Activated CD8-positive, alpha-beta T cell treated with anti-CD3 and anti-CD28 coated beads, Interleukin-2, amount 10 ng/mL, durations not matched to agents 7 days and 5 days (primary cell): ENCODE data around the gene ANKRD13C. TPM values are rescaled to one million over a fixed set of nuclear protein-coding genes. Genes with fewer than 3 reads are reported as not detected.
A peak's percentile ranks its signal among the peaks of the same experiment; 100 is the strongest.

Experiments used
- ATAC-seq: fragments of 150-1000 bp; cut with Tn5 transposase; one replicate; pipeline ENCODE4 v1.10.0; 2021; ENCODE audit warnings: moderate library complexity
- CTCF ChIA-PET: fragments of 350-600 bp; sonication (Branson Sonifier 250); formaldehyde crosslinking; loops from one replicate; lab custom pipeline; 2021; ENCODE audit warnings: antibody characterized with exemption; lab: Charles Lee
- POLR2A ChIA-PET: fragments of 350-600 bp; sonication (Branson Sonifier 250); formaldehyde crosslinking; loops from one replicate; lab custom pipeline; 2021; ENCODE audit warnings: antibody characterized with exemption; lab: Charles Lee
- DNase-seq: peaks from one replicate; pipeline ENCODE4 v3.0.0-alpha.2; 2020
- H3K27ac Mint-ChIP-seq: one replicate; pipeline ENCODE4 v1.8.0; 2021; ENCODE audit warnings: mild to moderate bottlenecking, mixed read lengths
- H3K27me3 Mint-ChIP-seq: one replicate; pipeline ENCODE4 v1.8.0; 2021; ENCODE audit warnings: low read depth, mixed read lengths
- H3K36me3 Mint-ChIP-seq: one replicate; pipeline ENCODE4 v1.8.0; 2021; ENCODE audit warnings: low read depth, mixed read lengths
- H3K4me1 Mint-ChIP-seq: one replicate; pipeline ENCODE4 v1.8.0; 2021; ENCODE audit warnings: low read depth, mixed read lengths
- H3K4me3 Mint-ChIP-seq: one replicate; pipeline ENCODE4 v1.8.0; 2021; ENCODE audit warnings: mild to moderate bottlenecking, mixed read lengths
- H3K9me3 Mint-ChIP-seq: one replicate; pipeline ENCODE4 v1.8.0; 2022; ENCODE audit warnings: mixed read lengths; ENCODE audit not compliant: insufficient read depth
- total RNA-seq, 2 experiments: library from RNA; stranded (reverse); gene quantifications; one replicate each; pipeline ENCODE4 v1.2.3, GENCODE V29; 2021

Gene ANKRD13C, protein sequence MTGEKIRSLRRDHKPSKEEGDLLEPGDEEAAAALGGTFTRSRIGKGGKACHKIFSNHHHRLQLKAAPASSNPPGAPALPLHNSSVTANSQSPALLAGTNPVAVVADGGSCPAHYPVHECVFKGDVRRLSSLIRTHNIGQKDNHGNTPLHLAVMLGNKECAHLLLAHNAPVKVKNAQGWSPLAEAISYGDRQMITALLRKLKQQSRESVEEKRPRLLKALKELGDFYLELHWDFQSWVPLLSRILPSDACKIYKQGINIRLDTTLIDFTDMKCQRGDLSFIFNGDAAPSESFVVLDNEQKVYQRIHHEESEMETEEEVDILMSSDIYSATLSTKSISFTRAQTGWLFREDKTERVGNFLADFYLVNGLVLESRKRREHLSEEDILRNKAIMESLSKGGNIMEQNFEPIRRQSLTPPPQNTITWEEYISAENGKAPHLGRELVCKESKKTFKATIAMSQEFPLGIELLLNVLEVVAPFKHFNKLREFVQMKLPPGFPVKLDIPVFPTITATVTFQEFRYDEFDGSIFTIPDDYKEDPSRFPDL
- total RNA-seq = 10 to 100 TPM; 25.0 to 26.8 TPM

DNA sequence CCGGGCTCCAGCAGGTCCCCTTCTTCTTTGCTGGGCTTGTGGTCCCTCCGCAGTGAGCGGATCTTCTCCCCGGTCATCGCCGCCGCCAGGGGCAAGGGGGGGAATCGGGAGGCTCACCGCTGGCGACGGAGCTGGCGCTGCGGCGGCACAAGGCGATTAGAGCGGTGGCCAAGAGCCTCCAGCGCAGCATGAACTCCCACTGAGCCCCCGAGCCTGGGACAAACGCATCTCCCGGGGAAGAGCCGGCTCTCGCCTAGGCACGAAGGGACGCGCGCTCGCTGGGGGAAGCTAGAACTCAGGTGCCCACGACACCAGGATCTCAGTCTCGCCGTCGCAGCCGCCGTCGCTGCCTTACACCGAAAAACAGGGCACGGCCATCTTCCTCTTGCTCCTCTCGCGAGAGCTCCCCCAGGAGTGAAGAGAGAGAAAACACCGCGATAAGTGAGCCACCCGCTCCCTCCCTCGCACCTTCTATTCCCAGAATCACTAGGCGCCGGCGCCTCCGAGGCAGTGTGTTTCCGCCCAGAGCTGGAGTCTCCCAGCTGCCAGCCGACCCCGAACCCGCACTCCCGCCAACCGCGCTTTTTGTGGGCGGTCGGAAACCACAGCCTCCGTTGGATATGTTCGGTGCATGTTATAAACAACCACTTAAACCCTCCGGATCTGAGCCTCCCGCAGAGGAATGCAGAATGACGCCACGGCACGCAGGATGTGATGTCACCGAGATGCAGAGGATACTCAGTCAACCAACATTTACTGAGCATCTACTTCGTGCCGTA is at the start of gene ANKRD13C:
Gene ANKRD13C, minus strand, starts transcription at position 391 of the 779 bp plus-strand sequence. Its CDS starts 314 bp downstream, at position 77.
- DNase-seq = peak; percentile 95
- H3K27me3 Mint-ChIP-seq = no peaks in the 10 kb centered on the region
- H3K27ac Mint-ChIP-seq = peak within 1 kb of the TSS; percentile 93
- ChIA-PET CTCF (interaction anchor here (0.9 to 3.1 kb wide), 5 partner anchors 53 to 709 kb away, joined by 3 to 23 read pairs (median 3); partner anchors contain the start of gene CTH), POLR2A (interaction anchor here (0.6 to 4.0 kb wide), 15 partner anchors 9 to 726 kb away, joined by 3 to 162 read pairs (median 4); partner anchors contain the start of genes CTH, LRRC40, SRSF11 and ZRANB2)
- peaks cover 37% of the 10 kb centered on the region for H3K4me1 Mint-ChIP-seq
- peak; percentile 91 for ATAC-seq
- H3K36me3 Mint-ChIP-seq = peaks cover 29% of the 10 kb centered on the region
- H3K4me3 Mint-ChIP-seq = peak within 1 kb of the TSS; percentile 91
- H3K9me3 Mint-ChIP-seq = no peaks in the 10 kb centered on the region

GRCh38 chr1:70403759-70404158 is 49.2 kb upstream of the ANKRD13C start:
- CTCF ChIA-PET = interaction anchor here (1.9 kb wide), 1 partner anchor 8 kb away, joined by 5 read pairs; the partner anchor contains the start of gene CTH
- H3K36me3 Mint-ChIP-seq = no peaks in the 10 kb centered on the region
- no peak overlapping the region for H3K4me3 Mint-ChIP-seq
- peaks cover 10% of the 10 kb centered on the region for H3K27me3 Mint-ChIP-seq
- POLR2A ChIA-PET = no interaction called here
- H3K27ac Mint-ChIP-seq = no peak overlapping the region
- H3K4me1 Mint-ChIP-seq = no peaks in the 10 kb centered on the region
- ATAC-seq = no peak
- no peak for DNase-seq
- H3K9me3 Mint-ChIP-seq = no peaks in the 10 kb centered on the region

DNA sequence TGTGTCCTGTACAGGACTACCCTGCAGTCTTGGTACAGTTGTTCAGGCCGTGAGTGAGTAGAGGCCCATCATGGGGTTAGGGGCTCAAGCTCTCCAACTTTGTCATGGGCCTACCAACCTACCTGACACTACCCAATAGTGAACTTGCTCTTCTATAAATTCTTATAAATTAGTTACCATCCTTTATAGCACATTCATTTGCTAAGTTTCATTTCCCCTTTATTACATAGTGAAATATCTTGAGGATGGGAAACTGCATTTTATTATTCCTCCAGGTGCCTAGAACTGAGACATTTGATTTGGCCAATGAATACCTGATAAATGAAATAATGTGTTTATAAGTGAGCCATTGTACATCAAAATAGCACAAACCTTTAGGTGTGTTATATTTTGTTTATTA is 47.5 kb upstream of the ANKRD13C start:
- H3K4me1 Mint-ChIP-seq = no peaks in the 10 kb centered on the region
- peaks cover 15% of the 10 kb centered on the region for H3K27me3 Mint-ChIP-seq
- H3K4me3 Mint-ChIP-seq = no peak overlapping the region
- ATAC-seq (no peak), DNase-seq (no peak)
- H3K36me3 Mint-ChIP-seq = no peaks in the 10 kb centered on the region
- CTCF ChIA-PET = interaction anchor here (1.9 kb wide), 1 partner anchor 9 kb away, joined by 5 read pairs; the partner anchor contains the start of gene CTH
- no peaks in the 10 kb centered on the region for H3K9me3 Mint-ChIP-seq
- POLR2A ChIA-PET = interaction anchor here (0.9 kb wide), 1 partner anchor 9 kb away, joined by 6 read pairs; the partner anchor contains the start of gene CTH
- no peak overlapping the region for H3K27ac Mint-ChIP-seq

GRCh38 chr1:70400335-70400734 is 45.8 kb upstream of the ANKRD13C start:
- DNase-seq (no peak), ATAC-seq (no peak)
- Mint-ChIP-seq H3K27me3 (peaks cover 13% of the 10 kb centered on the region), H3K4me3 (no peak overlapping the region), H3K4me1 (no peaks in the 10 kb centered on the region), H3K27ac (no peak overlapping the region), H3K9me3 (no peaks in the 10 kb centered on the region), H3K36me3 (no peaks in the 10 kb centered on the region)
- POLR2A ChIA-PET = interaction anchor here (1.1 to 1.2 kb wide), 2 partner anchors 11 to 47 kb away, joined by 3 to 5 read pairs; partner anchors contain the start of gene CTH
- CTCF ChIA-PET = no interaction called here

DNA sequence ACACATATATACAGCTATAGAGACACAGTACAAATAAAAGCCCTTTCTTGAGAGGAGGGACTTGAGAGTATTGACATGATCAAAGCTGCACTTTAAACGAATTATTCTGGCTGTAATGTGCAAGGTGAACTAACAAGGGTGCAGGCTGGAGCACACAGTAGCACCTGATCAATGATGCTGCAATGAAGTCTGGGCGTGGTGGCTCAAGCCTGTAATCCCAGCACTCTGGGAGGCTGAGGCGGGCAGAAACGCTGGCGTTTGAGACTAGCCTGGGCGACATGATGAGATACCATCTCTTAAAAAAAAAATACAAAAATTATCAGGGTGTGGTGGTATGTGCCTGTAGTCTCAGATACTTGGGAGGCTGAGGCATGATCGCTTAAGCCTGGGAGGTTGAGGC is 42.5 kb upstream of the ANKRD13C start:
- H3K27ac Mint-ChIP-seq = no peak overlapping the region
- no peaks in the 10 kb centered on the region for H3K9me3 Mint-ChIP-seq
- ATAC-seq (no peak), DNase-seq (no peak)
- H3K36me3 Mint-ChIP-seq = no peaks in the 10 kb centered on the region
- H3K4me1 Mint-ChIP-seq = no peaks in the 10 kb centered on the region
- H3K27me3 Mint-ChIP-seq = peaks cover 12% of the 10 kb centered on the region
- ChIA-PET CTCF (no interaction called here), POLR2A (no interaction called here)
- no peak overlapping the region for H3K4me3 Mint-ChIP-seq

- DNase-seq (no peak), ATAC-seq (no peak)
- Mint-ChIP-seq H3K27ac (no peak overlapping the region), H3K9me3 (no peaks in the 10 kb centered on the region), H3K4me3 (no peak overlapping the region), H3K36me3 (no peaks in the 10 kb centered on the region), H3K27me3 (peaks cover 16% of the 10 kb centered on the region), H3K4me1 (no peaks in the 10 kb centered on the region)
- ChIA-PET CTCF (no interaction called here), POLR2A (no interaction called here)
These were observed 42.1 kb upstream of the ANKRD13C start for GRCh38 chr1:70396607-70397006.

GRCh38 chr1:70392626-70393025 is 38.1 kb upstream of the ANKRD13C start:
- ATAC-seq (no peak), DNase-seq (no peak)
- Mint-ChIP-seq H3K4me3 (no peak overlapping the region), H3K9me3 (no peaks in the 10 kb centered on the region), H3K27ac (no peak overlapping the region), H3K36me3 (no peaks in the 10 kb centered on the region), H3K27me3 (peaks cover 24% of the 10 kb centered on the region), H3K4me1 (no peaks in the 10 kb centered on the region)
- POLR2A ChIA-PET = no interaction called here
- CTCF ChIA-PET = no interaction called here

DNA sequence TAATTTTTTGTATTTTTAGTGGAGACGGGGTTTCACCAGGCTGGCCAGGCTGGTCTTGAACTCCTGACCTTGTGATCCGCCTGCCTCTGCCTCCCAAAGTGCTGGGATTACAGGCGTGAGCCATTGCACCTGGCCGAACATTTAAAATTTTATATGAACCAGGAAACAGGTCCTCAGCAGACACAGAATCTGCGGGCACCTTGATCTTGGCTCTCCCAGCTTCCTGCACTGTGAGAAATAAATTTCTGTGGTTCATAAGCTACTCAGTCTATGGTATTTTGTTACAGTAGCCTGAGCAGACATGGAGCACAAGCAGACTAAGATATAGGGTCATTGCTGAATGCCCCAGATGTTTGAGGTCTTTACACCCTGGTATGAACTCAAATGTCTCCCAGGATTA is 33.0 kb upstream of the ANKRD13C start:
- H3K27me3 Mint-ChIP-seq = peaks cover 24% of the 10 kb centered on the region
- no peak overlapping the region for H3K4me3 Mint-ChIP-seq
- no peak overlapping the region for H3K27ac Mint-ChIP-seq
- DNase-seq = no peak
- ChIA-PET CTCF (no interaction called here), POLR2A (no interaction called here)
- no peak for ATAC-seq
- H3K4me1 Mint-ChIP-seq = no peaks in the 10 kb centered on the region
- H3K9me3 Mint-ChIP-seq = no peaks in the 10 kb centered on the region
- no peaks in the 10 kb centered on the region for H3K36me3 Mint-ChIP-seq

DNA sequence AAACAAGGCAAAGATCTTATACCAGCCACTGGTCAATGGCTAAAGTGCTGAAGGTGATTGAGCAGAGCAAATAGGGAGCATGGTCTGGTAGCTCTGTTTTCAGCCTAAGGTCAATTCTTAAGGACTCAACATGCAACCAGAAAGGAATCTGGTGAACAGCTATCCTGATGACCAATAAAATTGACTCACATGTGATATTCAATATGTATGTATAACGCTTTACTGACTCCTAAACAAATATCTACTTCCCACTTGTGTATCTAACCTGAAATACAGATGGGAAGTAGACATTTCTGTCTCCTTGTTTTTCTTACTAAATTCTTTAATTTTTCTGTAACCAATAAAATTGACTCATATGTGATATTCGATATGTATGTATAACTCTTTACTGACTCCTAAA is 31.6 kb upstream of the ANKRD13C start:
- ChIA-PET POLR2A (no interaction called here), CTCF (no interaction called here)
- Mint-ChIP-seq H3K4me1 (no peaks in the 10 kb centered on the region), H3K9me3 (no peaks in the 10 kb centered on the region), H3K4me3 (no peak overlapping the region), H3K27ac (no peak overlapping the region), H3K36me3 (no peaks in the 10 kb centered on the region), H3K27me3 (peaks cover 20% of the 10 kb centered on the region)
- DNase-seq (no peak), ATAC-seq (no peak)

- H3K36me3 Mint-ChIP-seq = no peaks in the 10 kb centered on the region
- H3K4me3 Mint-ChIP-seq = no peak overlapping the region
- H3K27ac Mint-ChIP-seq = no peak overlapping the region
- ATAC-seq = no peak
- no peaks in the 10 kb centered on the region for H3K9me3 Mint-ChIP-seq
- peaks cover 20% of the 10 kb centered on the region for H3K27me3 Mint-ChIP-seq
- H3K4me1 Mint-ChIP-seq = no peaks in the 10 kb centered on the region
- no peak for DNase-seq
- POLR2A ChIA-PET = no interaction called here
- CTCF ChIA-PET = no interaction called here
These were observed 31.0 kb upstream of the ANKRD13C start for GRCh38 chr1:70385477-70385876.

GRCh38 chr1:70384542-70384941 is 30.0 kb upstream of the ANKRD13C start:
- no peaks in the 10 kb centered on the region for H3K4me1 Mint-ChIP-seq
- peaks cover 16% of the 10 kb centered on the region for H3K27me3 Mint-ChIP-seq
- DNase-seq (no peak), ATAC-seq (no peak)
- H3K36me3 Mint-ChIP-seq = no peaks in the 10 kb centered on the region
- H3K4me3 Mint-ChIP-seq = no peak overlapping the region
- CTCF ChIA-PET = interaction anchor here (0.9 kb wide), 1 partner anchor 39 kb away, joined by 3 read pairs; no protein-coding TSS in a partner anchor
- H3K9me3 Mint-ChIP-seq = no peaks in the 10 kb centered on the region
- H3K27ac Mint-ChIP-seq = no peak overlapping the region
- POLR2A ChIA-PET = no interaction called here
